Pulmonary artery endothelial cell (primary cell): Measurements from ENCODE around the gene SHB. TPM values are rescaled to one million over a fixed set of nuclear protein-coding genes. Genes with fewer than 3 reads are reported as not detected.

Experiments used
- DNase-seq: peaks from one replicate; pipeline ENCODE4 v3.0.0-alpha.2; 2011; ENCODE audit warnings: low read depth, low spot score
- total RNA-seq: library from RNA; depleted of rRNA; stranded (reverse); fragments of >200 nt; gene quantifications from 2 replicates; pipeline ENCODE4 v1.2.3, GENCODE V29; 2014

The SHB gene
- total RNA-seq, 1 donor from 2014 or later: 17.3 TPM

- DNase-seq: no peak
Measured at GRCh38 chr9:38043931-38044623, 24.9 kb downstream of the SHB start.

- no peak for DNase-seq
Measured at GRCh38 chr9:38042626-38043357, 26.2 kb downstream of the SHB start.

- DNase-seq: no peak
Measured at GRCh38 chr9:38041564-38042243, 27.3 kb downstream of the SHB start.

GRCh38 chr9:38039907-38040682, 28.9 kb downstream of the SHB start:
- no peak for DNase-seq

- no peak for DNase-seq
Measured at GRCh38 chr9:38039090-38039906, 29.7 kb downstream of the SHB start.

GRCh38 chr9:38038307-38039089, 30.5 kb downstream of the SHB start:
- DNase-seq: no peak

- no peak for DNase-seq
Measured at GRCh38 chr9:38037981-38038306, 31.1 kb downstream of the SHB start.

- no peak for DNase-seq
Measured at GRCh38 chr9:38036359-38037084, 32.5 kb downstream of the SHB start.

GRCh38 chr9:38035873-38036272, 33.2 kb downstream of the SHB start:
- DNase-seq: no peak

GRCh38 chr9:38033941-38034340, 35.1 kb downstream of the SHB start:
- no peak for DNase-seq

GRCh38 chr9:38032266-38033110, 36.5 kb downstream of the SHB start:
- DNase-seq: no peak

GRCh38 chr9:38031594-38031993, 37.4 kb downstream of the SHB start:
- DNase-seq: no peak

- no peak for DNase-seq
Measured at GRCh38 chr9:38030658-38031057, 38.4 kb downstream of the SHB start.

- no peak for DNase-seq
Measured at GRCh38 chr9:38029915-38030638, 39.0 kb downstream of the SHB start.

GRCh38 chr9:38027714-38028113, 41.3 kb downstream of the SHB start:
- no peak for DNase-seq

GRCh38 chr9:38026840-38027527, 42.0 kb downstream of the SHB start:
- DNase-seq: no peak
